Measurements from ENCODE around the gene NFKBIZ.

NFKBIZ gene

GRCh38 chr3:101803173-101803782 lies 46.0 kb upstream of the NFKBIZ start:
- Histone ChIP-seq H2AK5ac (ENCODE audit: low read length, severe bottlenecking) (no peak overlapping the region), H3K79me1 (replicated peaks; ENCODE audit: low read length, poor library complexity, severe bottlenecking) (peaks cover 22% of the 10 kb centered on the region), H3K14ac (ENCODE audit: low read length in 2 of 2) (no peak overlapping the region), H3K4me2 (ENCODE audit: low read length, poor library complexity, severe bottlenecking) (no peak overlapping the region), H4K8ac (ENCODE audit: low read length) (no peak overlapping the region), H2BK5ac (ENCODE audit: low read depth, low read length, poor library complexity, severe bottlenecking) (no peak overlapping the region), H3K4me3 (ENCODE audit: insufficient read depth in 1 of 2, low read depth in 1 of 2, low read length in 2 of 2) (no peak overlapping the region), H2BK120ac (ENCODE audit: low read depth, low read length) (no peak overlapping the region), H3K9ac (ENCODE audit: low read length) (no peak overlapping the region), H3K4ac (ENCODE audit: low read depth in 1 of 2, low read length in 2 of 2) (no peak overlapping the region), H3K27me3 (ENCODE audit: control insufficient read depth in 1 of 2, insufficient read depth in 1 of 2, low read length in 2 of 2) (no peaks in the 10 kb centered on the region), H4K91ac (ENCODE audit: low read length) (no peak overlapping the region), H3K4me1 (ENCODE audit: control insufficient read depth, insufficient read depth, low read depth, low read length) (peaks cover 1% of the 10 kb centered on the region), H2BK15ac (ENCODE audit: low read depth, poor library complexity, severe bottlenecking) (no peak overlapping the region), H3K27ac (ENCODE audit: low read length, poor library complexity, severe bottlenecking) (no peak overlapping the region), H3K36me3 (ENCODE audit: control insufficient read depth in 1 of 2, insufficient read depth in 2 of 2, low read depth in 1 of 2, low read length in 2 of 2) (peaks cover 28 to 34% of the 10 kb centered on the region in 2 experiments), H2BK12ac (ENCODE audit: low read length in 2 of 2) (no peak overlapping the region), H3K23ac (ENCODE audit: low read length in 2 of 2) (no peak overlapping the region), H3K18ac (ENCODE audit: low read depth in 1 of 2, low read length in 2 of 2) (no peak overlapping the region), H2AFZ (ENCODE audit: low read depth, low read length) (no peak overlapping the region), H3K9me3 (ENCODE audit: control insufficient read depth, low read length) (no peaks in the 10 kb centered on the region)
- 97% methylated on average over 7 of the region's 9 CpGs for WGBS
- peak; percentile 80 for DNase-seq

GRCh38 chr3:101803939-101804338 lies 45.4 kb upstream of the NFKBIZ start:
- no peak overlapping the region for H3K23ac ChIP-seq (ENCODE audit: low read length in 2 of 2)
- H3K27me3 ChIP-seq (ENCODE audit: control insufficient read depth in 1 of 2, insufficient read depth in 1 of 2, low read length in 2 of 2): no peaks in the 10 kb centered on the region
- no peak for DNase-seq
- H3K4ac ChIP-seq (ENCODE audit: low read depth in 1 of 2, low read length in 2 of 2): no peak overlapping the region
- no peak overlapping the region for H3K27ac ChIP-seq (ENCODE audit: low read length, poor library complexity, severe bottlenecking)
- peaks cover 1% of the 10 kb centered on the region for H3K4me1 ChIP-seq (ENCODE audit: control insufficient read depth, insufficient read depth, low read depth, low read length)
- H3K9me3 ChIP-seq (ENCODE audit: control insufficient read depth, low read length): no peaks in the 10 kb centered on the region
- peaks cover 20% of the 10 kb centered on the region for H3K79me1 ChIP-seq (replicated peaks; ENCODE audit: low read length, poor library complexity, severe bottlenecking)
- H4K91ac ChIP-seq (ENCODE audit: low read length): no peak overlapping the region
- no peak overlapping the region for H3K9ac ChIP-seq (ENCODE audit: low read length)
- H4K8ac ChIP-seq (ENCODE audit: low read length): no peak overlapping the region
- H3K18ac ChIP-seq (ENCODE audit: low read depth in 1 of 2, low read length in 2 of 2): no peak overlapping the region
- H2BK12ac ChIP-seq (ENCODE audit: low read length in 2 of 2): no peak overlapping the region
- H2AFZ ChIP-seq (ENCODE audit: low read depth, low read length): no peak overlapping the region
- H3K14ac ChIP-seq (ENCODE audit: low read length in 2 of 2): no peak overlapping the region
- no peak overlapping the region for H2BK120ac ChIP-seq (ENCODE audit: low read depth, low read length)
- peaks cover 25 to 32% of the 10 kb centered on the region in 2 experiments for H3K36me3 ChIP-seq (ENCODE audit: control insufficient read depth in 1 of 2, insufficient read depth in 2 of 2, low read depth in 1 of 2, low read length in 2 of 2)
- H3K4me3 ChIP-seq (ENCODE audit: insufficient read depth in 1 of 2, low read depth in 1 of 2, low read length in 2 of 2): no peak overlapping the region
- no peak overlapping the region for H2BK15ac ChIP-seq (ENCODE audit: low read depth, poor library complexity, severe bottlenecking)
- 100% methylated on average over 1 of the region's 3 CpGs for WGBS
- no peak overlapping the region for H2AK5ac ChIP-seq (ENCODE audit: low read length, severe bottlenecking)
- no peak overlapping the region for H3K4me2 ChIP-seq (ENCODE audit: low read length, poor library complexity, severe bottlenecking)
- H2BK5ac ChIP-seq (ENCODE audit: low read depth, low read length, poor library complexity, severe bottlenecking): no peak overlapping the region

- no peak overlapping the region for H3K27ac ChIP-seq (ENCODE audit: low read length, poor library complexity, severe bottlenecking)
- no peak overlapping the region for H2BK5ac ChIP-seq (ENCODE audit: low read depth, low read length, poor library complexity, severe bottlenecking)
- no peak overlapping the region for H2BK120ac ChIP-seq (ENCODE audit: low read depth, low read length)
- peaks cover 18% of the 10 kb centered on the region for H3K79me1 ChIP-seq (replicated peaks; ENCODE audit: low read length, poor library complexity, severe bottlenecking)
- no peak overlapping the region for H3K4me3 ChIP-seq (ENCODE audit: insufficient read depth in 1 of 2, low read depth in 1 of 2, low read length in 2 of 2)
- H2AK5ac ChIP-seq (ENCODE audit: low read length, severe bottlenecking): no peak overlapping the region
- H4K8ac ChIP-seq (ENCODE audit: low read length): no peak overlapping the region
- H3K27me3 ChIP-seq (ENCODE audit: control insufficient read depth in 1 of 2, insufficient read depth in 1 of 2, low read length in 2 of 2): no peaks in the 10 kb centered on the region
- no peak overlapping the region for H2BK12ac ChIP-seq (ENCODE audit: low read length in 2 of 2)
- H3K23ac ChIP-seq (ENCODE audit: low read length in 2 of 2): no peak overlapping the region
- H3K14ac ChIP-seq (ENCODE audit: low read length in 2 of 2): no peak overlapping the region
- no peak overlapping the region for H4K91ac ChIP-seq (ENCODE audit: low read length)
- 100% methylated on average over 1 of the region's 1 CpG for WGBS
- H3K9me3 ChIP-seq (ENCODE audit: control insufficient read depth, low read length): no peaks in the 10 kb centered on the region
- peaks cover 19 to 25% of the 10 kb centered on the region in 2 experiments for H3K36me3 ChIP-seq (ENCODE audit: control insufficient read depth in 1 of 2, insufficient read depth in 2 of 2, low read depth in 1 of 2, low read length in 2 of 2)
- peak overlapping the region; percentile 13 for H3K9ac ChIP-seq (ENCODE audit: low read length)
- no peak overlapping the region for H3K18ac ChIP-seq (ENCODE audit: low read depth in 1 of 2, low read length in 2 of 2)
- H3K4ac ChIP-seq (ENCODE audit: low read depth in 1 of 2, low read length in 2 of 2): no peak overlapping the region
- no peak for DNase-seq
- H2AFZ ChIP-seq (ENCODE audit: low read depth, low read length): no peak overlapping the region
- H3K4me1 ChIP-seq (ENCODE audit: control insufficient read depth, insufficient read depth, low read depth, low read length): peaks cover 1% of the 10 kb centered on the region
- H3K4me2 ChIP-seq (ENCODE audit: low read length, poor library complexity, severe bottlenecking): no peak overlapping the region
- no peak overlapping the region for H2BK15ac ChIP-seq (ENCODE audit: low read depth, poor library complexity, severe bottlenecking)
Measured at GRCh38 chr3:101806491-101806890, 42.8 kb upstream of the NFKBIZ start.

GRCh38 chr3:101807888-101808287 lies 41.4 kb upstream of the NFKBIZ start:
- Histone ChIP-seq H2BK15ac (ENCODE audit: low read depth, poor library complexity, severe bottlenecking) (no peak overlapping the region), H3K14ac (ENCODE audit: low read length in 2 of 2) (no peak overlapping the region)

More at GRCh38 chr3:101807888-101808287, 41.4 kb upstream of the NFKBIZ start:
- Histone ChIP-seq H2BK12ac (ENCODE audit: low read length in 2 of 2) (no peak overlapping the region), H2AK5ac (ENCODE audit: low read length, severe bottlenecking) (no peak overlapping the region), H2BK5ac (ENCODE audit: low read depth, low read length, poor library complexity, severe bottlenecking) (no peak overlapping the region), H3K79me1 (replicated peaks; ENCODE audit: low read length, poor library complexity, severe bottlenecking) (peaks cover 15% of the 10 kb centered on the region), H3K4me1 (ENCODE audit: control insufficient read depth, insufficient read depth, low read depth, low read length) (peaks cover 1% of the 10 kb centered on the region), H4K91ac (ENCODE audit: low read length) (no peak overlapping the region), H4K8ac (ENCODE audit: low read length) (no peak overlapping the region), H3K18ac (ENCODE audit: low read depth in 1 of 2, low read length in 2 of 2) (no peak overlapping the region), H3K36me3 (ENCODE audit: control insufficient read depth in 1 of 2, insufficient read depth in 2 of 2, low read depth in 1 of 2, low read length in 2 of 2) (peaks cover 12 to 15% of the 10 kb centered on the region in 2 experiments), H2BK120ac (ENCODE audit: low read depth, low read length) (no peak overlapping the region), H3K4ac (ENCODE audit: low read depth in 1 of 2, low read length in 2 of 2) (no peak overlapping the region), H2AFZ (ENCODE audit: low read depth, low read length) (no peak overlapping the region), H3K4me2 (ENCODE audit: low read length, poor library complexity, severe bottlenecking) (no peak overlapping the region), H3K9me3 (ENCODE audit: control insufficient read depth, low read length) (no peaks in the 10 kb centered on the region), H3K23ac (ENCODE audit: low read length in 2 of 2) (no peak overlapping the region), H3K9ac (ENCODE audit: low read length) (no peak overlapping the region), H3K27ac (ENCODE audit: low read length, poor library complexity, severe bottlenecking) (no peak overlapping the region), H3K27me3 (ENCODE audit: control insufficient read depth in 1 of 2, insufficient read depth in 1 of 2, low read length in 2 of 2) (no peaks in the 10 kb centered on the region), H3K4me3 (ENCODE audit: insufficient read depth in 1 of 2, low read depth in 1 of 2, low read length in 2 of 2) (no peak overlapping the region)
- WGBS: 96% methylated on average over 2 of the region's 2 CpGs
- no peak for DNase-seq

Measured in mesenchymal stem cell (in vitro differentiated cells and primary cell).